Right lobe of liver (tissue), 4 donors: Measurements from ENCODE around the gene SEPTIN1.

Experiments used
- POLR2A ChIP-seq: fragments of 450-650 bp; IDR thresholded peaks from one replicate; pipeline ENCODE4 v1.6.1; 2017; ENCODE audit warnings: antibody characterized with exemption, mild to moderate bottlenecking
- TF ChIP-seq, protein P1 (sequence below), 4 donors: fragments of 200-600 bp in 3 of 4; fragments of 450-650 bp in 1 of 4; IDR thresholded peaks; one replicate each; pipeline versions ENCODE4 v1.5.1 to v1.8.0; 2016 to 2022; ENCODE audit warnings: antibody characterized with exemption in 4 of 4, mild to moderate bottlenecking in 2 of 4
- donor health status: DM: no; HTN: no; CAD: no.
- donor health status: DM: no; HTN: no; CAD: no.
- donor health status: DM: no; HTN: yes; CAD: no.

DNA sequence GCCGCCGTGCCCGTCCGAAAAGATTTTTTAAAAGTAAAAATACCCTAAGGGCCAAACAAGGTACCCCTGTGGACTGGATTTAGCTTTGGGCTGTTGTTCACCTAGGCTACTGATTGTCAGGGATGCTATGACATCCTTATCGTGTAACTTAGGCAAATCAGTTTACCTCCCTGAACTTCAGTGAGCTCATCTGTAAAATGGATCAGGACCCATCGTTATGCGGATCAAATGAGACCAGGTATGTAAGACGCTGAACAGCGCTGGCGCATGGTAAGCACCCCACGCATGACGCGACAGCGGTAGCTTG, 24.4 kb upstream of the SEPTIN1 start:
- TF ChIP-seq, protein P1, sequence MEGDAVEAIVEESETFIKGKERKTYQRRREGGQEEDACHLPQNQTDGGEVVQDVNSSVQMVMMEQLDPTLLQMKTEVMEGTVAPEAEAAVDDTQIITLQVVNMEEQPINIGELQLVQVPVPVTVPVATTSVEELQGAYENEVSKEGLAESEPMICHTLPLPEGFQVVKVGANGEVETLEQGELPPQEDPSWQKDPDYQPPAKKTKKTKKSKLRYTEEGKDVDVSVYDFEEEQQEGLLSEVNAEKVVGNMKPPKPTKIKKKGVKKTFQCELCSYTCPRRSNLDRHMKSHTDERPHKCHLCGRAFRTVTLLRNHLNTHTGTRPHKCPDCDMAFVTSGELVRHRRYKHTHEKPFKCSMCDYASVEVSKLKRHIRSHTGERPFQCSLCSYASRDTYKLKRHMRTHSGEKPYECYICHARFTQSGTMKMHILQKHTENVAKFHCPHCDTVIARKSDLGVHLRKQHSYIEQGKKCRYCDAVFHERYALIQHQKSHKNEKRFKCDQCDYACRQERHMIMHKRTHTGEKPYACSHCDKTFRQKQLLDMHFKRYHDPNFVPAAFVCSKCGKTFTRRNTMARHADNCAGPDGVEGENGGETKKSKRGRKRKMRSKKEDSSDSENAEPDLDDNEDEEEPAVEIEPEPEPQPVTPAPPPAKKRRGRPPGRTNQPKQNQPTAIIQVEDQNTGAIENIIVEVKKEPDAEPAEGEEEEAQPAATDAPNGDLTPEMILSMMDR (IDR thresholded peaks at IDR 0.05): no peak
- TF ChIP-seq POLR2A: no peak
